ENCODE data around the gene ARHGAP26.

ARHGAP26 gene

GRCh38 chr5:143025971-143026370 is 255.8 kb downstream of the ARHGAP26 start:
- no peak for DNase-seq

- DNase-seq, result no peak
Observed at GRCh38 chr5:143026380-143026779, 256.2 kb downstream of the ARHGAP26 start.

GRCh38 chr5:143029293-143029692 is 259.1 kb downstream of the ARHGAP26 start:
- DNase-seq, result no peak

GRCh38 chr5:143030349-143030748 is 260.2 kb downstream of the ARHGAP26 start:
- DNase-seq, result peak; percentile 48

DNA sequence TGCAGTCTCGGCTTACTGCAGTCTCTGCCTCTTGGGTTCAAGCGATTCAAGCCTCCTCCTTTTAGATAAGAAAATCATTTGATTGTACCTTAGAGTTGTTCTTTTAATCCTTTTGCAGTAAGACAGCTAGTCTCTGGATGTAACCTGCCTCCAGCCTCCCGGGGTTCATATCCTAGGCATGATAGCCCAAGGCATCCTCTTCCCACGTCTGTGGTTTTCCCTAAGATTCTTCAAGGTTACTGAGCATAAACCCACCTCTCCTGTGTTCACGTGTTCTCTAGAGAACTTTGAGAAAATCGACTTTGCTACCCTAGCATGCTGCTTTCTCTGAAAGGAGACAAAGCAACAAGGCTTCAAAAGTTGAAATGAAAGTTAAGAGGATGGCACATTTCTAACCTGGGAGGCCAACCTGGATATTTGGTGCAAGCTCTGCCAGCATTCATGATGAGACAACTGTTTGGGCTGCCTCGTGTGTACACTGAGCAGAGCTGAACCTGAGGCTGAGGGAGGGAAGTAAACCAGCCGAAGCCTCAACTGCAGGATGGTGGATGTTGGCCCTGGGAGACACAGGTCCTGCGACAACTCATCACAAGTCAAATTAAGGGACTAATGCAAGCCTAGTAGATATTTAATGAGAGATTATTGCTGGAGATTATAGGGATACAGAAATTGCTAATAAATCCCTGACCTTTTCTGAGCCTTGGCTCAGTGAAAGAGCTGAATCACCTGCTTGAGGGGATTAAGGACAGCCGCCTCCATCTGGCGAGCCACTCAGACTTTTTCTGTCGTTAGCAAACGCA is 261.8 kb downstream of the ARHGAP26 start:
- no peak for DNase-seq

GRCh38 chr5:143032581-143032836 is 262.3 kb downstream of the ARHGAP26 start:
- no peak for DNase-seq

DNA sequence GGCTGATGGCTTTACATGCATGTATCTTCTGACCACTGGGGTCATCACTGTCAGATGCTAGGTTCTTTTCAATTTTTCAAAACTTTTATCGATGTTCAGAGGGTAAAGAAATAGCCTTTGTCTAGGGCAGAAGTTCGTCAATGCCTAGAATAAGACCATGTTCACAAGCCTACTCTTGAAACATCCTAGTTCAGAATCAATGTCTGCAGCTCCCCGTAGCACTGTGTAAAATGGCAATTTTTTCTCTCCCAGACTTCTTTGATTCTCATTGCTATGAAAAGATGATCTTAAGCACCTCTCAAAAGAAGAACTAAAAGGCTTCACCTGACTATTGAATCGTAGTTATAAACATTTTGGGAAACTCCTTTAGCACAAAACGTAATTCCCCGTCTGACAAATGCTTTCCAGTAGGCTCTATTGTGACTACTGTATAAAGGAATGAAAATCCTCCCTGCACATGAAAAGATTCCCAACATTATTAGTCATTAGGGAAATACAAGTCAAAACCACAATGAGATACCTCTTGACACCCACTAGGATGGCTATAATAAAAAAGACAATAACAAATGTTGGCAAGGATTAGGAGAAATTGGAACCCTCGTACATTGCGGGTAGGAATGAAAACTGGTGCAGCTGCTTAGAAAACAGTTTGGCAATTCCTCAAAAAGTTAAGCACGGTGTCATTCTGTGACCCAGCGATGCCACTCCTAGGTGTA is 263.5 kb downstream of the ARHGAP26 start:
- DNase-seq, result no peak

GRCh38 chr5:143036146-143036927 is 266.2 kb downstream of the ARHGAP26 start:
- no peak for DNase-seq

GRCh38 chr5:143037071-143037470 is 266.9 kb downstream of the ARHGAP26 start:
- no peak for DNase-seq

DNA sequence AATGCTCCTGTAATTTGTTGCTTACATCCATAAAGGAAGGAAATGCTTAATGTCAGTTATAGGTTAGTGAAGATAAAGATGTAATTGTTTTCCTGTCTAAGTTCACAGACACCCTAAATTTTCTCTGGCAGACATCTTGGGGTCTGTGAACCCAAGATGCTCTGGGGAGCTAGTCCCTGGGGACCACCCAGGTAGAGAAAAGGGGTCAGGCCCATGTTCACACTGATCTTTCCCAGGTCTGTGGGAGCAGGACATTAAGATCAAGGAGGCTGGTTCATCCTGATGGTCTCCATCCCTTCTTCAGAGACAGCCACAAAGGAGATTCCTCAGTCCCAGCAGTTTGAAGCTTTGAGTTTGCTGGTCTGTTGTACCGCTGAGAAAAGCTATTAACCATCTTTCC is 267.5 kb downstream of the ARHGAP26 start:
- DNase-seq, result no peak

GRCh38 chr5:143040622-143041021 is 270.4 kb downstream of the ARHGAP26 start:
- no peak for DNase-seq

DNA sequence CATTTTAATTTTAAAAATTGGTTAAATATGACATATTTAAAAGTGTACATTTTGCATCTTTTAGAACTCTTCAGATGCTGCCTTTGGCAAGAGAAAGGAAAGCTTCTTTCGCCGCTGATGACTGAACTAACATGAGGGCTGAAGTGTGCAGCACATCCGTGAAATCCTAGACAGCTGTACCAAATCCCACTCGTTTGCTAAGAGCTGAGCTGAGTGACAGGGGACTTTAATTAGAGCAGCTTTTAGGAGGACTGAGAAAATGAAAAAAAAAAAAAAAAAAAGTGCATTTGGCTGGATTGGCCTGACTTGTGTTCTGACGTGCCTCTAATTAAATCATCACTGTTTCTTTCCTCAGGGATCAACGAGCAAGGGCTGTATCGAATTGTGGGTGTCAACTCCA is 271.3 kb downstream of the ARHGAP26 start:
- DNase-seq, result no peak

GRCh38 chr5:143041972-143042770 is 272.0 kb downstream of the ARHGAP26 start:
- DNase-seq, result no peak

DNA sequence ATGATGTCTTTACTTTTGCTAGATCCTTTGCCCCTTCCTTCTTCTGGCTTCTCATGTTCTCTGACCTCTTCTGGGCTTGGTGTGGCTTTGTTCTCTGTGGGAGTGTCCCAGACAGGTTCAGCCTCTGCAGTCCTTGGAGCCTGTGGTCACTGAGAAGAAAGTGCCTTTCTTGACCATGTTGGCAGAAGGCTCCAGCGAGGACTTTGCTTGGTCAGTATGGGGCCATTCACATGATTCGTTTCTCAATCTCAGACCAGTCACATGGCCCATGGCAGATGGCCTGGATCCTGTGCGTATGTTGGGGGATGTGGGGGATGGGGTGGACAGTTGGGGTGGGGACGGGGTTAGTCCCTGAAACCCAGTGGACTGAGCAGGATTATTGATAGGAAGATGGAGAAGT is 274.1 kb downstream of the ARHGAP26 start:
- no peak for DNase-seq

DNA sequence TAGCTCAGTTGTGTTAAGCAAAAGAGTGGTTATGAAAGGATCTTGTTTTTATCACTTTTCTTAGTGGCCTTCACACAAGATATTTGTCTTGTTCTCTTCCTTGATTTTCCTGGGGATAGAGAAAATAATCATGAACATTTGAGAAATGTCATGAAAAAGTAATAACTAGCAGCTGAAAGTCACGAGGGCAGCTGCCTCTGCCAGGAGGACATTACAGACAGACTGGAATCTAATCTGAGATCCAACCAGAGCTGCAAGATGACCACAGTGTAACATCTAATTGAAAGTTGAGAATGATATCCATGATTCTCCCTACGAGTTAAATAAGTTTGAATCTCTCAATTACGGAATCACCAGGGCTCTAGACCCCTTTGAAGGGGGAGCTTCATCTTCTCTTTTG is 274.9 kb downstream of the ARHGAP26 start:
- no peak for DNase-seq

- DNase-seq, result no peak
Observed at GRCh38 chr5:143046314-143046713, 276.1 kb downstream of the ARHGAP26 start.

DNA sequence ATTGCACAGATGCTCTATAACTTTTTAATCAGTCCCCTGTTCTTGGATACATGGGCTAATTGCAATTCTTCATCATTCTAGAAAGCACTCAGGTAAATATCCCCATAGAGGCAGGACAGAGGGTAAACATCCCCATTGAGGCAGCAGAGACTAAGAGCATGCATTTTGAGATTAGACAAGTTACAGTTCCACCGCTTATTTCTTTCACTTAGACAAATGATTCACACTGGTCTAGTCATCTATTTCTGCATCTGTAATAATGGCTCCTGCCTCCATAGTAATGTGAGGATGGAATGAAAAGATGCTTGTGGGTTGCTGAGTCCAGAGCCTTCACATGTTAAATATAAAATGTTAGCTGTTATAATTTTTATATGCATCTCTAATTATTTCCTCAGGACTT is 276.9 kb downstream of the ARHGAP26 start:
- no peak for DNase-seq

DNA sequence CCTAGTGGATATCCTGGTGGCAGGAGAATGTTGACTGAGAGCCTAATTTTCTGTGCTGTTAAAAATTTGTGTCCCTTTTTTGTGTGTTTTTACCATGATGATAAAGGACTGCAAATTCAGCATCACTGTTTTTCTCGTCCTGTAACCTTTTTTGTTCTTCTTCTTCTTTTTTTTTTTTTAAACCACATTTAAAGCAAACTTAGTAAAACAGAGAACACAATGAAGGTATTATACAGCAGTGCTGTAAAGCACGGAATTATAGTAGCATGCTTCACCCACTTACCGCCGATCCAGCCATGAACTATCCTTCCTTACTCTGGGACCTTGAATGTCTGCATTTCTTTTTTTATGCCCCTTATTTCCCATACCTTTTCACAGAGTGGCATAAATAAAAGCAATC is 280.0 kb downstream of the ARHGAP26 start:
- no peak for DNase-seq

- DNase-seq, result no peak
Observed at GRCh38 chr5:143051244-143052058, 281.3 kb downstream of the ARHGAP26 start.

DNA sequence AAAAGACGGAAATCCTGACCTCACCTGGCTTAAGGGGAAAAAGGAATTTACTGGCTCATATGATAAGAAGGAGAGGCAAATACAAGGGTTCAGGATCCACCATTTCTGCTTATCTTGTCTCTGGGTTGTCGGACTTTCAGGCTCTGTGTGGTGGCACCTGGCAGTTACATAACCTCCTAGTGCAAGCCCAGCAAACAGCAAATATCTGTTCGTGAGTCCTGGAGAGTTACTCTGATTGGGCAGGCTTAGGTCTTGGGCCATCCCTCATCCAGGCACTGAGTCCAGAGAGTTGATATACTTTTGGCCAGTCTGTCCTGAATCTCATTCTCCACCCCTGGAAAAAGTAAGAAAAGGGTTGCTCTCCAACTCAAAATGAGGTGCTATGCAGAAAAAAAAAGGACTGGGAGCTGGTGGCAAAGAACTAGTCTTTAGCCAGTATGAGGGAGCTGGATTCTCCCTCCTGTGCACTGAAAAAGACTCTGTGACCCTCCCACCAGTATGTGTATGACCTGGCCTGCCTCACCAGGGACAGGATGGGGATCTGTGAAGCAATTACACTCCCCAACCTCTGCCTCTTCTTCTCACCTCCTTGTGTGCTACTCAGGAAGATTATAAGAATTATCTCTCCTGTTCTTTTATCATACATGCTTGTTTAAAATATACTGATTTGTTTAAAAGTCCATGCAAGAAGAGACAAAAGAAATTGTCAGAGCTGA is 282.9 kb downstream of the ARHGAP26 start:
- no peak for DNase-seq

DNA sequence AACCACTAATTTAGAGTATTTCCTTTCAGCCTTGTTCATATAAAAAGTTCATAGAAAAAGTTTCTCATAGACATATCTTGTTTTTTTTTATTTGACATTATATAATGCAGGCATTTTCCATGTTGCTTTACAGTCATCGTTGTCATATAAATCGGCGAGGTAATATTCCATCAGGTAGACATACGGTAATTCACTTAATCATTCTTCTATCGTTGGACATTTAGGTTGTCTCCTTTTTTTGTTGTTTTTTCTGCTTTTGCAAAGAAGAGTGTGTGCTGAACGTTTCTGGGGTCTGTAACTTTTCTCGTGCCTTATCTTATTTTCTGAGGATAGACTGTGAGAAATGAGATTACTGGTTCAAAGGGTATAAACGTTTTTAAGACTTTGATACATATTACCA is 283.6 kb downstream of the ARHGAP26 start:
- no peak for DNase-seq

Data from CD4-positive, alpha-beta T cell treated with Interleukin-21 for 1 hour (primary cell).